ENCODE measurements around the gene MTHFSD.

- no peak for TF ChIP-seq CTCF (IDR thresholded peaks at IDR 0.05)
- no peak for TF ChIP-seq POLR2A (IDR thresholded peaks at IDR 0.05)
Measured at GRCh38 chr16:86547286-86547685, 7.7 kb downstream of the MTHFSD start.

Measured in tibial nerve (tissue), 3 donors.